Measurements from ENCODE around the gene NIFK.
"Not testable (repeated sequence)": the region's sequence is repeated elsewhere in the genome, so short reads cannot be mapped to it uniquely, and the experiment has no call there.

NIFK gene

GRCh38 chr2:121731366-121731765 is 5.3 kb downstream of the NIFK start:
- no peak for DNase-seq (ENCODE audit: low spot score)

GRCh38 chr2:121727950-121728349 is 8.7 kb downstream of the NIFK start:
- no peak for DNase-seq (ENCODE audit: low spot score)

DNA sequence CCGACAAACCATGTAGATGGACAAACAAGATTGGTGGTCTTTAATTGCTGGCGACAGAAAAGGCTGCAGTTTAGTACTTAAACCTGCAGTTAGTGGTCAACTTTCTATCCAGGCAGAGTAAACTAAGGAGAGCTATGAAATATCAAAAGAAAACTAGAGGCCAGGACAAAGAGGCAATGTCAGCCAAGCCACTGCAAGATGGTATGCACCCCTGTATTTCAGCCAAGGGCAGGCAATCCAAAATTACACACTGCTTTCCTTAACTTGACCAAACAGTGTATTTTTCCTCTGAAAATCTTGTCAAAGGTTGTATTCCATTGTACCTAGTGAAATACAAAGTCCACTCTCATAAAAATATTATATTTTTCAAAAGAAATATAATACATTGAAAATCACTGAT is 9.3 kb downstream of the NIFK start:
- DNase-seq (ENCODE audit: low spot score) = no peak

DNA sequence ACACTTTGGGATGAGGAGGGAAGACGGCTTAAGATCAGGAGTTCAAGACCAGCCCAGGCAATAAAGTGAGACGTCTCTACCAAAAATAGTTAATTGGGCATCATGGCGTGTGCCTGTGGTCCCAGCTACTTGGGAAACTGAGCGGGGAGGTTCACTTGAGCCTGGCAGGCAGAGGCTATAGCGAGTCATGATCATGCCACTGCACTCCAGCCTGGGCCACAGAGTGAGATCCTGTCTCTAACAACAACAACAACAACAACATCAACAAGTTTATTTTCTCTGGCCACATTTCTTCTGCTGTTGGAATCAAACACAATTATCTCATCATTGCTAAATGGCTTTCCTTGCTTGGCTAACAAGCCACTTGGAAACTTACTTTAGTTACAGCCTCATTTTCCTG is 13.4 kb downstream of the NIFK start:
- DNase-seq (ENCODE audit: low spot score) = no peak

GRCh38 chr2:121722479-121722878 is 14.2 kb downstream of the NIFK start:
- DNase-seq (ENCODE audit: low spot score) = no peak

DNA sequence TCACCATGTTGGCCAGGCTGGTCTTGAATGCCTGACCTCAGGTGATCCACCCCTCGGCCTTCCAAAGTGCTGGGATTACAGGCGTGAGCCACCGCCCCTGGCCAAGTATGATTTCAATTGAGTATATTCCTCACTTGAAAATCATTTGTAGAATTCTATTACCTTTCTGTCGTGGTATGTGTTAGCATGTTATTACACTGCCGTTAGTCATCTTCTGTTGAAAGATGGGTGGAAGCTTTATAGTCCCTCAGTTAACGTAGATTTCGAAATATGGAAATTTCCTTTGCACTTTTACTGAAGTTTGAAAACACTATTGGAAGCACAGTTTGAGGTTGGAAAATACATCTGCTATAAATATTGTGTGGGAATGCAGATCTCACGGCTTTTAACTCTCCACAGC is 14.7 kb downstream of the NIFK start:
- no peak for DNase-seq (ENCODE audit: low spot score)

DNA sequence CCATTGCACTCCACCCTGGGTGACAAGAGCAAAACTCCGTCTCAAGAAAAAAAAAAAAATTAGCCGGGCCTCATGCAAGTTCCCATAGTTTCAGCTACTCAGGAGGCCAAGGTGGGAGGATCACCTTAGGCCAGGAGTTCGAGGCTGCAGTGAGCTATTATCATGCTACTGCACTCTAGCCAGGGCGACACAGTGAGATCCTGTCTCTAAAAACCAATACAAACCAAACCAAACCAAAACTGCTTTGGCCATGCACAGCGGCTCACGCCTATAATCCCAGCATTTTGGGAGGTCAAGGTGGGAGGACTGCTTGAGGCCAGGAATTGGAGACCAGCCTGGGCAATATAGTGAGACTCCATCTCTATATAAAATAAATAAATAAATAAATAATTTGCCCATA is 19.1 kb downstream of the NIFK start:
- no peak for DNase-seq (ENCODE audit: low spot score)

GRCh38 chr2:121716126-121716525 is 20.5 kb downstream of the NIFK start:
- DNase-seq (ENCODE audit: low spot score) = no peak

GRCh38 chr2:121711481-121711880 is 25.2 kb downstream of the NIFK start:
- not testable (repeated sequence) for DNase-seq (ENCODE audit: low spot score)

GRCh38 chr2:121710470-121711170 is 26.1 kb downstream of the NIFK start:
- DNase-seq (ENCODE audit: low spot score) = no peak

DNA sequence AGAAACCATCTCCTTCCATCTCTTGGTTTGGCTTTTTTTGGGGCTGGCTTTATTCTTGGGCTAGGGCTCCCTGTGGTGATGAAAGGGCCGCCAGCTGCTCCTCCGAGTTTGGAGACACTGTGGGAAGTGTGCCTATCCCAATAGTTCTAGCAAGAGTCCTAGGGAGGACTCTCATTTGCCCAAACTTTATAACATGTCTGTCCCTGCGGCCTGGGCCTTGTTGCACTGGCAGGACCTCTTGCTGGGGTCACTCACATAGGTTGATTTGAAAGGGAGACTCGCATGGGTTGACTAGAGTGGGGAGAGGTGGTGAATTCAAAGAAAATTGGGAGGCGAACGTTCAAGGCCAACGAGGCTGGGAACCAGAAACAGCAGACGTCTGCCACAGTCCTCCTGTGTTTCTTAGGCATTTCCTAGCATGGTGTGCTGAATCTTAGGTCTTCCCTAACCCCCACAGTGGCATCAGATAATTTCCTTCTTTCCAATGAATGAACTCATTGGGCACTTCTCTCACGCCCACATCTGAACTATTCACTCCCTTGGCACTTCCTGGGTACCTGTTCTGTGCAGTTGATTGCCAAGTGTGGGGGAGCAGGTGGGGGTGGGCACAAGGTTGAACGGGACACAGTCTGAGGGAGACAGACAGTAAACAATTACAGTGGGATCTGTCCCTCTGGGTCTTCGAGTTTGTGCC is 26.8 kb downstream of the NIFK start:
- no peak for DNase-seq (ENCODE audit: low spot score)

- no peak for DNase-seq (ENCODE audit: low spot score)
These were observed 28.7 kb downstream of the NIFK start for GRCh38 chr2:121707920-121708361.

- no peak for DNase-seq (ENCODE audit: low spot score)
These were observed 29.2 kb downstream of the NIFK start for GRCh38 chr2:121707344-121707919.

- DNase-seq (ENCODE audit: low spot score) = no peak
These were observed 30.7 kb downstream of the NIFK start for GRCh38 chr2:121705958-121706357.

GRCh38 chr2:121705390-121705789 is 31.3 kb downstream of the NIFK start:
- no peak for DNase-seq (ENCODE audit: low spot score)

DNA sequence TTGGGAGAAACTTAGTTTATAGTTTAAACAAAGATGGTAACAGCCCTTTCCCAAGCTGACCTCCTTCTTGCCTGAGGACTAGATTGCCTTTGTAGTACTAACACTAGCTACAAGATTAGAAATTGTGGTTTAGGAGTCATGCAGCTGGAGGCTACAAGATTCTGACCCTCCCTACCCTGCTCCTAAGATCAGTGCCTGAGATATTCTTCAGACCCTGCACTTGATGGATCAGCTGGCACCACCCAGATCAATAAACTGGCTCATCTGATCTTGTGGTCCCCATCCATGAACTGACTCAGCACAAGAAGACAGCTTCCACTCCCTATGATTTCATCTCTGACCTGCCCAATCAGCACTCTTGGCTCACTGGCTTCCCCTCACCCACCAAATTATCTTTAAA is 34.9 kb downstream of the NIFK start:
- DNase-seq (ENCODE audit: low spot score) = not testable (repeated sequence)

GRCh38 chr2:121699421-121700333 is 37.0 kb downstream of the NIFK start:
- peak; percentile 31 for DNase-seq (ENCODE audit: low spot score)

DNA sequence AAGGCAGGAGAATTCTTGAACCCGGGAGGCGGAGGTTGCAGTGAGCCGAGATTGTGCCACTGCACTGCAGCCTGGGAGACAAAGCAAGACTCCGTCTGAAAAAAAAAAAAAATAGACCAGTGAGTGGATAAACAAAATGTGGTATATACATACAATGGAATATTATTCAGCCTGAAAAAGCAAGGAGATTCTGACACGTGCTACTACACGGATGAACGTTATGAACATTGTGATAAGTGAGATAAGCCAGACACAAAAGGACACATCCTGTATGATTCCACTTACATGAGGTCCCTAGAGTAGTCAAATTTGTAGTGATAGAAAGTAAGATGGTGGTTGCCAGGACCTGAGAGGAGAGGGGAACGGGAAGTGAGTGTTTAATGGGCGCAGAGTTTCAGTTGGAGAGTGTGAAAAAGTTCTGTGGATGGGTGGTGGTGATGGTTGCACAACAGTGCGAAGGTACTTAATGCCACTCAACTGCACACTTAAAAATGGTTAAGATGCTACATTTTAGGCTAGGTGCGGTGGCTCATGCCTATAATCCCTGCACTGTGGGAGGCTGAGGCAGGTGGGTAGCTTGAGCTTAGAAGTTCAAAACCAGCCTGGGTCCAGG is 38.3 kb downstream of the NIFK start:
- no peak for DNase-seq (ENCODE audit: low spot score)

- no peak for DNase-seq (ENCODE audit: low spot score)
These were observed 39.5 kb downstream of the NIFK start for GRCh38 chr2:121697108-121697631.

DNA sequence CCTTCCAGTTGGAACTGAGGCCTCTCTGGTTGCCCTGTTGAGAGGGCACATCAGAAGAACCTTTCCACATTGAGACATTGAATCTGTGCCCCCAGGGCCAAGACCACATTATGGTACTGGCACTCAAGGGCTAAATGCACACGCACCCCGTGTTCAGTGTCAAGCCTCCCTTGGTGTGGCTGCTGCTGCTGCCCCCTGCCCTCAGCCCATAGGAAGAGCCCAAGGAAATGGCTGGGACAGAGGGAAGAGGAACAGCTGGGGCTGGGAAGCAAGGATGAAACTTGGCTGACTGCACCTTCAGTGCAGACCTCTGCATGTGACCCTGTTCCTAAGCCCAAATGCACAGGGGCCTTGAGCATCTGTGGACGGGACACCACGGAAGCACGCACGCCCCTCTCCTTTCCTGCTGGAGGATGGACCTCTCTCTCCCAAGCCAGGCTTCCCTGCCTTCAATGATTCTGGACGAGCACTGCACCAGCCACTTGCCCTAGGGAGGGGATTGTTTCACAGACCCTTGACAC is 40.2 kb downstream of the NIFK start:
- no peak for DNase-seq (ENCODE audit: low spot score)

DNA sequence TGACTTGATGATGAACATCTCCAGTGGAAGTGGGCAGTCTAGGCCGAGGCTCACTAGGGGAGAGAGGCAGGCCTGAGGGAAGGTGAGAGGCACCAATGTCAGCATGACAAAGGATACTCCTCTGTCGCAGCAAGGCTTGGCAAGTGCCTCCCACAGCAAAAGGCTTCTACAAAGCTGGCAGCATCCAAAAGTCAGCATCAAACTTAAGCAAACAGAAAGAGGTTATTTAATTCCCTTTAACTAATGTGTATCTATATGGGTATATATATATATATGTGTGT is 41.6 kb downstream of the NIFK start:
- no peak for DNase-seq (ENCODE audit: low spot score)

All from germinal center (tissue), 1 donor.